Testis (tissue), 3 donors: ENCODE measurements around the gene LRRC2. TPM values are rescaled to one million over a fixed set of nuclear protein-coding genes. Genes with fewer than 3 reads are reported as not detected.

ENCODE experiments used
- DNase-seq: peaks from one replicate; pipeline ENCODE4 v3.0.0-alpha.2; 2019
- H3K27ac ChIP-seq, 2 donors: fragments of 200-600 bp; sonication (generic); one replicate each; pipeline ENCODE4 v1.5.1; 2019
- H3K27me3 ChIP-seq: fragments of 200-600 bp; sonication (generic); one replicate; pipeline ENCODE4 v1.5.1; 2019
- H3K36me3 ChIP-seq: fragments of 200-600 bp; sonication (generic); one replicate; pipeline ENCODE4 v1.5.1; 2017; ENCODE audit warnings: low read depth; ENCODE audit errors: missing control alignments
- H3K4me1 ChIP-seq: fragments of 200-600 bp; sonication (generic); one replicate; pipeline ENCODE4 v1.5.1; 2019
- H3K4me3 ChIP-seq, 2 donors: fragments of 200-600 bp; sonication (generic); one replicate each; pipeline ENCODE4 v1.5.1; 2017 to 2019
- H3K9me3 ChIP-seq: fragments of 200-600 bp; sonication (generic); one replicate; pipeline ENCODE4 v1.5.1; 2017
- CTCF ChIP-seq, 3 experiments: fragments of 450-650 bp in 2 of 3; fragments of 200-600 bp in 1 of 3; sonication (generic) in 1 of 3; IDR thresholded peaks; one replicate each; pipeline ENCODE4 v1.5.1; 2016 to 2019; ENCODE audit warnings: antibody characterized with exemption in 3 of 3, mild to moderate bottlenecking in 2 of 3, moderate library complexity in 1 of 3
- POLR2A ChIP-seq: fragments of 450-650 bp; IDR thresholded peaks from one replicate; pipeline ENCODE4 v1.6.1; 2017; ENCODE audit warnings: antibody characterized with exemption, mild to moderate bottlenecking, moderate library complexity
- WGBS, 2 donors: methylation state at CpG; one replicate each; pipeline ENCODE4 v1.1.5; 2018; 5-methylcytosine and 5-hydroxymethylcytosine counted together
- intact Hi-C: fragments of 100-400 bp; cut with DNase I; formaldehyde crosslinking; loops from one replicate; pipeline ENCODE4 v1.15.1; 2023; ENCODE audit warnings: low total_unique reads
- polyA plus RNA-seq: library from polyadenylated mRNA; stranded (reverse); fragments of 350-450 nt; fragmentation: Illumina TruSeq; extraction: RNeasy Lipid Tissue Mini Kit (QIAGEN cat#74804); gene quantifications from one replicate; pipeline ENCODE4 v1.2.3, GENCODE V29; 2014; ENCODE audit warnings: low read depth, low replicate concordance; ENCODE audit not compliant: insufficient read depth
- total RNA-seq, 2 donors: library from RNA; depleted of rRNA; stranded (reverse); fragments of >200 nt; gene quantifications; one replicate each; pipeline ENCODE4 v1.2.3, GENCODE V29; 2016

The LRRC2 gene
- total and polyA plus RNA-seq, 3 donors from 2014 or later = 0.71 to 2.2 (median 0.99) TPM

DNA sequence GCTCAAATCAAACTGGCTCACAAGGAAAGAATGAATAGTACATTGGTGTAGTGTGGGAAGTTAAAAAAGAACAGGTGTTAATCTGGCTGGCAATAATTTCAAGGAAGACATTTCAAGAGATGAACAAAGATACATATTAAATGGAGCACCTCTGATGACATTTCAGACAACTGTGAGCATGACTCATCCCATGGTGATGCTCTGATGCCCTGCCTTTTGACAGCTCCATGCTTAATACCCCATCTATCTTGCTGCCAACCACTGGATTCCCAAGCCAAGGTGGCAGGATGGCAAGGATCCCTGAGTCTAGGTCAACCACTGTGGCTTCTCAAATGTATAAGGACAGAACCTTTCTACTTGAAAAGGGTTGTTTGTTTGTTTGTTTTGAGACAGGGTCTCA lies 29.3 kb downstream of the LRRC2 start:
- Histone ChIP-seq H3K4me3 (no peak overlapping the region), H3K9me3 (no peaks in the 10 kb centered on the region), H3K36me3 (no peaks in the 10 kb centered on the region), H3K27ac (no peak overlapping the region), H3K27me3 (no peaks in the 10 kb centered on the region), H3K4me1 (no peaks in the 10 kb centered on the region)
- DNase-seq = no peak
- TF ChIP-seq POLR2A (no peak), CTCF (IDR thresholded peaks at IDR 0.05) (no peak)
- intact Hi-C loops = no loop called here

GRCh38 chr3:46535746-46536145 lies 30.4 kb downstream of the LRRC2 start:
- H3K4me1 ChIP-seq = no peaks in the 10 kb centered on the region
- TF ChIP-seq POLR2A = no peak
- TF ChIP-seq CTCF (IDR thresholded peaks at IDR 0.05) = no peak
- H3K27ac ChIP-seq = no peak overlapping the region
- no peaks in the 10 kb centered on the region for H3K27me3 ChIP-seq
- no peak for DNase-seq
- intact Hi-C loops = no loop called here
- no peak overlapping the region for H3K4me3 ChIP-seq
- no peaks in the 10 kb centered on the region for H3K9me3 ChIP-seq
- H3K36me3 ChIP-seq = no peaks in the 10 kb centered on the region
- WGBS, 2 donors = 93 to 95% methylated on average over 5 of the region's 5 CpGs

- H3K36me3 ChIP-seq = no peaks in the 10 kb centered on the region
- 86 to 87% methylated on average over 3 of the region's 3 CpGs for WGBS, 2 donors
- no peaks in the 10 kb centered on the region for H3K9me3 ChIP-seq
- DNase-seq = no peak
- H3K4me3 ChIP-seq = no peak overlapping the region
- H3K27me3 ChIP-seq = no peaks in the 10 kb centered on the region
- intact Hi-C loops = no loop called here
- H3K4me1 ChIP-seq = no peaks in the 10 kb centered on the region
- TF ChIP-seq POLR2A (no peak), CTCF (IDR thresholded peaks at IDR 0.05) (no peak)
- H3K27ac ChIP-seq = no peak overlapping the region
Observed at GRCh38 chr3:46533091-46533490, 33.0 kb downstream of the LRRC2 start.

DNA sequence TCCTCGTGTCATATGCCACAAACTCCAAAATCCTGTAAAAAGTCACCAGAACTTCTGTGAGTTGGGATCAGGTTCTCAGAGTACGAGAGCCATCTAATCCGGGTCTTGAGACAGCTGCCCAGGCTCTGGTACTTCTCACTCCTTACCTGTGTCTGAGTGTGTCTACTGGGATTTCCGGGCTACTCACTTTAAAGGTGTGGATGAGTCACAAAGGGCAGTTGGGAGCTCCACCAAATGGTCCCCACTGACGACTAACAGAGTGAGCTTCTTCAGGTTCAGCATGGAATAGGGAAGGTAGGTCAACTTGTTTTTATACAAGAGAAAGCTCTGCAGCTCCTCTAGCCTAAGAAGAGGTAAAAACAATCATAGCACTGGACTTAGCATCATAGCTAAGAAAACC lies 38.9 kb downstream of the LRRC2 start:
- 89 to 94% methylated on average over 5 of the region's 5 CpGs for WGBS, 2 donors
- intact Hi-C loops = no loop called here
- Histone ChIP-seq H3K9me3 (no peaks in the 10 kb centered on the region), H3K27me3 (no peaks in the 10 kb centered on the region), H3K36me3 (no peaks in the 10 kb centered on the region), H3K4me3 (no peak overlapping the region), H3K27ac (no peak overlapping the region), H3K4me1 (no peaks in the 10 kb centered on the region)
- no peak for DNase-seq
- TF ChIP-seq POLR2A (no peak), CTCF (IDR thresholded peaks at IDR 0.05) (no peak)

GRCh38 chr3:46524832-46525231 lies 41.3 kb downstream of the LRRC2 start:
- Histone ChIP-seq H3K9me3 (no peaks in the 10 kb centered on the region), H3K27me3 (no peaks in the 10 kb centered on the region), H3K4me1 (no peaks in the 10 kb centered on the region), H3K4me3 (no peak overlapping the region), H3K27ac (no peak overlapping the region), H3K36me3 (no peaks in the 10 kb centered on the region)
- no peak for DNase-seq
- intact Hi-C loops = no loop called here
- TF ChIP-seq POLR2A (no peak), CTCF (IDR thresholded peaks at IDR 0.05) (no peak)
- WGBS, 2 donors = 96 to 99% methylated on average over 3 of the region's 3 CpGs
